ENCODE results near the gene CD2BP2. TPM values are rescaled to one million over a fixed set of nuclear protein-coding genes. Genes with fewer than 3 reads are reported as not detected.
"Not testable (repeated sequence)": the region's sequence is repeated elsewhere in the genome, so short reads cannot be mapped to it uniquely, and the experiment has no call there.

The CD2BP2 gene
- total RNA-seq, 1 experiment from 2014 or later: 65.8 TPM

- TF ChIP-seq CTCF (IDR thresholded peaks at IDR 0.05; ENCODE audit: unreplicated experiment): no peak
- BruUV-seq (replicated peaks): no TSS peak
- DNase-seq: no peak
- no peaks in the 10 kb centered on the region for H3K27me3 Mint-ChIP-seq (ENCODE audit: unreplicated experiment)
- H3K4me3 Mint-ChIP-seq (ENCODE audit: low read depth, unreplicated experiment): no peak overlapping the region
- H3K36me3 Mint-ChIP-seq (ENCODE audit: insufficient read depth, unreplicated experiment): peaks cover 6% of the 10 kb centered on the region
- no peaks in the 10 kb centered on the region for H3K4me1 Mint-ChIP-seq (ENCODE audit: low read depth, unreplicated experiment)
- CTCF ChIA-PET: interaction anchor here (0.6 to 0.9 kb wide), 2 partner anchors 22 to 28 kb away, joined by 3 read pairs; no protein-coding TSS in a partner anchor
- H3K27ac Mint-ChIP-seq (ENCODE audit: unreplicated experiment): no peak overlapping the region
- H3K9me3 Mint-ChIP-seq (ENCODE audit: low read depth, unreplicated experiment): no peaks in the 10 kb centered on the region
- intact Hi-C loops (cut with micrococcal nuclease; ENCODE audit: unreplicated experiment): no loop called here
These were observed 12.2 kb downstream of the CD2BP2 start for GRCh38 chr16:30342751-30343490.

GRCh38 chr16:30341971-30342370, 13.1 kb downstream of the CD2BP2 start:
- H3K4me1 Mint-ChIP-seq (ENCODE audit: low read depth, unreplicated experiment); H3K36me3 Mint-ChIP-seq (ENCODE audit: insufficient read depth, unreplicated experiment); H3K9me3 Mint-ChIP-seq (ENCODE audit: low read depth, unreplicated experiment); H3K4me3 Mint-ChIP-seq (ENCODE audit: low read depth, unreplicated experiment); H3K27ac Mint-ChIP-seq (ENCODE audit: unreplicated experiment); DNase-seq; BruUV-seq (replicated peaks); H3K27me3 Mint-ChIP-seq (ENCODE audit: unreplicated experiment); intact Hi-C loops (cut with micrococcal nuclease; ENCODE audit: unreplicated experiment): not testable (repeated sequence)
- CTCF ChIA-PET: interaction anchor here (0.6 to 0.9 kb wide), 2 partner anchors 29 to 276 kb away, joined by 3 to 4 read pairs; no protein-coding TSS in a partner anchor

- Mint-ChIP-seq H3K27me3 (ENCODE audit: unreplicated experiment) (no peaks in the 10 kb centered on the region), H3K27ac (ENCODE audit: unreplicated experiment) (no peak overlapping the region), H3K36me3 (ENCODE audit: insufficient read depth, unreplicated experiment) (peaks cover 11% of the 10 kb centered on the region), H3K4me1 (ENCODE audit: low read depth, unreplicated experiment) (peaks cover 8% of the 10 kb centered on the region), H3K4me3 (ENCODE audit: low read depth, unreplicated experiment) (no peak overlapping the region), H3K9me3 (ENCODE audit: low read depth, unreplicated experiment) (no peaks in the 10 kb centered on the region)
- CTCF ChIA-PET: interaction anchor here (0.7 kb wide), 1 partner anchor 9 kb away, joined by 3 read pairs; no protein-coding TSS in a partner anchor
- intact Hi-C loops (cut with micrococcal nuclease; ENCODE audit: unreplicated experiment): no loop called here
- no TSS peak for BruUV-seq (replicated peaks)
- no peak for TF ChIP-seq CTCF (IDR thresholded peaks at IDR 0.05; ENCODE audit: unreplicated experiment)
- no peak for DNase-seq
These were observed 14.5 kb downstream of the CD2BP2 start for GRCh38 chr16:30340621-30341020.

- DNase-seq; BruUV-seq (replicated peaks); H3K27ac Mint-ChIP-seq (ENCODE audit: unreplicated experiment); H3K27me3 Mint-ChIP-seq (ENCODE audit: unreplicated experiment); CTCF ChIA-PET; H3K4me3 Mint-ChIP-seq (ENCODE audit: low read depth, unreplicated experiment); H3K9me3 Mint-ChIP-seq (ENCODE audit: low read depth, unreplicated experiment); intact Hi-C loops (cut with micrococcal nuclease; ENCODE audit: unreplicated experiment): not testable (repeated sequence)
- Mint-ChIP-seq H3K36me3 (ENCODE audit: insufficient read depth, unreplicated experiment) (peaks cover 27% of the 10 kb centered on the region), H3K4me1 (ENCODE audit: low read depth, unreplicated experiment) (peaks cover 10% of the 10 kb centered on the region)
These were observed 16.4 kb downstream of the CD2BP2 start for GRCh38 chr16:30338715-30339114.

GRCh38 chr16:30337964-30338357, 17.1 kb downstream of the CD2BP2 start:
- peaks cover 10% of the 10 kb centered on the region for H3K4me1 Mint-ChIP-seq (ENCODE audit: low read depth, unreplicated experiment)
- H3K4me3 Mint-ChIP-seq (ENCODE audit: low read depth, unreplicated experiment); H3K9me3 Mint-ChIP-seq (ENCODE audit: low read depth, unreplicated experiment); CTCF ChIA-PET; H3K27me3 Mint-ChIP-seq (ENCODE audit: unreplicated experiment); H3K27ac Mint-ChIP-seq (ENCODE audit: unreplicated experiment); DNase-seq; BruUV-seq (replicated peaks); intact Hi-C loops (cut with micrococcal nuclease; ENCODE audit: unreplicated experiment): not testable (repeated sequence)
- H3K36me3 Mint-ChIP-seq (ENCODE audit: insufficient read depth, unreplicated experiment): peaks cover 27% of the 10 kb centered on the region
